HEK293 (cell line): ENCODE data around the gene TBC1D5.

Source experiments
- CTCF ChIA-PET: fragments of 350-600 bp; formaldehyde crosslinking; extraction: SDS; loops from one replicate; lab custom pipeline; 2021; ENCODE audit warnings: antibody characterized with exemption; lab: Yijun Ruan, JAX
- POLR2A ChIA-PET: fragments of 300-600 bp; formaldehyde crosslinking; extraction: SDS; loops from one replicate; lab custom pipeline; 2020; ENCODE audit warnings: antibody characterized with exemption, inconsistent platforms; lab: Yijun Ruan, JAX
- H3K27ac ChIP-seq: fragments of 200-500 bp; sonication (Bioruptor generic); 2 replicates; pipeline ENCODE4 v1.5.1; 2014; ENCODE audit warnings: low read depth, low read length, control low read depth, inconsistent platforms; ENCODE audit errors: extremely low read depth
- H3K36me3 ChIP-seq, 2 experiments: fragments of 200-500 bp in 1 of 2; sonication (Bioruptor generic) in 1 of 2; 1 replicate in 1 of 2; 2 replicates in 1 of 2; pipeline ENCODE4 v1.5.1; 2014 to 2017; ENCODE audit warnings: inconsistent platforms in 2 of 2, low read length in 2 of 2; ENCODE audit not compliant: control insufficient read depth in 2 of 2, insufficient read depth in 1 of 2
- H3K4me1 ChIP-seq: fragments of 200-500 bp; sonication (Bioruptor generic); 2 replicates; pipeline ENCODE4 v1.5.1; 2014; ENCODE audit warnings: mild to moderate bottlenecking, low read length, inconsistent platforms; ENCODE audit not compliant: control insufficient read depth, insufficient read depth
- H3K4me3 ChIP-seq: 2 replicates; pipeline ENCODE4 v1.5.1; 2011; ENCODE audit warnings: low read depth, mild to moderate bottlenecking, control low read depth, low read length, moderate library complexity
- H3K9me3 ChIP-seq: fragments of 200-500 bp; sonication (Bioruptor generic); 2 replicates; pipeline ENCODE4 v1.5.1; 2014; ENCODE audit warnings: low read depth, low read length, inconsistent platforms; ENCODE audit not compliant: control insufficient read depth, insufficient read depth
- FEZF1 ChIP-seq: fragments of 450-650 bp; formaldehyde crosslinking; IDR thresholded peaks from 2 replicates; pipeline ENCODE4 v1.5.1; 2016; ENCODE audit warnings: missing biosample characterization, missing genetic modification characterization
- GLIS1 ChIP-seq: fragments of 450-650 bp; formaldehyde crosslinking; IDR thresholded peaks from 2 replicates; pipeline ENCODE4 v1.5.1; 2016; ENCODE audit warnings: missing biosample characterization, missing genetic modification characterization
- HOXA7 ChIP-seq: sonication (generic); formaldehyde crosslinking; IDR thresholded peaks from 2 replicates; pipeline ENCODE4 v1.8.1; 2022; ENCODE audit warnings: missing genetic modification reagents, borderline replicate concordance
- IKZF3 ChIP-seq: fragments of 450-650 bp; IDR thresholded peaks from 2 replicates; pipeline ENCODE4 v1.5.0; 2018; ENCODE audit warnings: missing biosample characterization, mild to moderate bottlenecking, missing genetic modification characterization, moderate library complexity
- PRDM1 ChIP-seq: fragments of 450-650 bp; formaldehyde crosslinking; IDR thresholded peaks from 2 replicates; pipeline ENCODE4; 2016; ENCODE audit warnings: missing biosample characterization, missing genetic modification characterization
- ZNF10 ChIP-seq: fragments of 450-650 bp; formaldehyde crosslinking; IDR thresholded peaks from 2 replicates; pipeline ENCODE4 v1.5.1; 2017; ENCODE audit warnings: missing biosample characterization, missing genetic modification characterization
- ZNF112 ChIP-seq: fragments of 450-650 bp; formaldehyde crosslinking; IDR thresholded peaks from 2 replicates; pipeline ENCODE4 v1.5.0; 2017; ENCODE audit warnings: missing biosample characterization, missing genetic modification characterization
- ZNF174 ChIP-seq: fragments of 450-650 bp; formaldehyde crosslinking; IDR thresholded peaks from 2 replicates; pipeline ENCODE4 v1.5.0; 2017; ENCODE audit warnings: missing biosample characterization, mild to moderate bottlenecking, missing genetic modification characterization
- ZNF23 ChIP-seq: fragments of 450-650 bp; formaldehyde crosslinking; IDR thresholded peaks from 2 replicates; pipeline ENCODE4 v1.5.1; 2016; ENCODE audit warnings: missing biosample characterization, missing genetic modification characterization, borderline replicate concordance
- ZNF324 ChIP-seq: fragments of 450-650 bp; formaldehyde crosslinking; IDR thresholded peaks from 2 replicates; pipeline ENCODE4 v1.5.1; 2016; ENCODE audit warnings: missing biosample characterization, missing genetic modification characterization
- ZNF335 ChIP-seq: fragments of 450-650 bp; formaldehyde crosslinking; conservative IDR thresholded peaks from 2 replicates; pipeline ENCODE4 v1.5.1; 2016; ENCODE audit warnings: missing biosample characterization, missing genetic modification characterization
- ZNF624 ChIP-seq: fragments of 450-650 bp; formaldehyde crosslinking; IDR thresholded peaks from 2 replicates; pipeline ENCODE4 v1.5.1; 2017; ENCODE audit warnings: missing biosample characterization, missing genetic modification characterization
- TF ChIP-seq, protein P1 (sequence below): fragments of 450-650 bp; formaldehyde crosslinking; conservative IDR thresholded peaks from 2 replicates; pipeline ENCODE4 v1.5.1; 2016; ENCODE audit warnings: low read depth, missing biosample characterization, missing genetic modification characterization
- TF ChIP-seq, protein P2 (sequence below): fragments of 450-650 bp; formaldehyde crosslinking; IDR thresholded peaks from 2 replicates; pipeline ENCODE4 v1.5.1; 2016; ENCODE audit warnings: missing biosample characterization, missing genetic modification characterization
- TF ChIP-seq, protein P3 (sequence below): fragments of 450-650 bp; formaldehyde crosslinking; IDR thresholded peaks from 2 replicates; pipeline ENCODE4 v1.5.1; 2017; ENCODE audit warnings: missing biosample characterization, mild to moderate bottlenecking, missing genetic modification characterization, moderate library complexity
- TF ChIP-seq, protein P4 (sequence below): sonication (generic); formaldehyde crosslinking; IDR thresholded peaks from 2 replicates; pipeline ENCODE4 v1.8.1; 2022; ENCODE audit warnings: mild to moderate bottlenecking, moderate library complexity, missing genetic modification reagents
- TF ChIP-seq, protein P5 (sequence below): fragments of 450-650 bp; formaldehyde crosslinking; IDR thresholded peaks from 2 replicates; pipeline ENCODE4 v1.5.1; 2016; ENCODE audit warnings: missing biosample characterization, missing genetic modification characterization, low read depth
- TF ChIP-seq, protein P6 (sequence below): fragments of 450-650 bp; formaldehyde crosslinking; IDR thresholded peaks from 2 replicates; pipeline ENCODE4 v1.5.1; 2017; ENCODE audit warnings: missing biosample characterization, missing genetic modification characterization

Gene TBC1D5

DNA sequence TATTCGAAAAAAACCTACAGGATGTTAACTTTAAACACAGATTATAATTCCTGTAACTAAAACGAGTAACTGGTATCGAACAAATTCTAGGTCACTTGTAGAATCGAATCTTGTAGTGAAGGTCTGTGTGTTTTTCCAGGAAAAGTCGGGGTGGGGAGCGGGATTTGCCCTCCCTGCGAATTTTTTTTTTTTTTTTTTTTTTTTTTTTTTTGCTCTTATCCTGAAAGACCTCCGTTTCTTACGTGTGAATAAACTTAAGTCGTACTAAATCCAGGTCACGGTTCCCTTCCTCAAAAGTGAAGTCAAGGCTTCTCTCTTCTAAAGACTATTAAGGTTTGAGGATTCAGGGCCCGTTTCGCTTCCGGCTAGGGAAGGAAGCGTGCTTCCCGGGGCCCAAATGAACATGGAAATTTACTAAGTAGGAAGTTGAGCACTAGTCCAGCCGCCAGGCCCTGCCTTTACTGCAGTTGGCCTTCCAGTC lies 770 bp downstream of the TBC1D5 start:
- TF ChIP-seq HOXA7 (CRISPR knock-in tag) (no peak), ZNF23 (no peak), ZNF112 (tag by site-specific recombination) (no peak), IKZF3 (tag by site-specific recombination) (peak; percentile 48; the same call in 1 of the 2 replicates), PRDM1 (peak; percentile 91), ZNF324 (tag by site-specific recombination) (no peak), ZNF10 (tag by site-specific recombination) (no peak), ZNF174 (tag by site-specific recombination) (no peak), ZNF335 (tag by site-specific recombination) (peak; percentile 87), GLIS1 (tag by site-specific recombination) (no peak), FEZF1 (tag by site-specific recombination) (peak; percentile 16; the same call in 1 of the 2 replicates), ZNF624 (tag by site-specific recombination) (no peak)
- TF ChIP-seq, protein P1, sequence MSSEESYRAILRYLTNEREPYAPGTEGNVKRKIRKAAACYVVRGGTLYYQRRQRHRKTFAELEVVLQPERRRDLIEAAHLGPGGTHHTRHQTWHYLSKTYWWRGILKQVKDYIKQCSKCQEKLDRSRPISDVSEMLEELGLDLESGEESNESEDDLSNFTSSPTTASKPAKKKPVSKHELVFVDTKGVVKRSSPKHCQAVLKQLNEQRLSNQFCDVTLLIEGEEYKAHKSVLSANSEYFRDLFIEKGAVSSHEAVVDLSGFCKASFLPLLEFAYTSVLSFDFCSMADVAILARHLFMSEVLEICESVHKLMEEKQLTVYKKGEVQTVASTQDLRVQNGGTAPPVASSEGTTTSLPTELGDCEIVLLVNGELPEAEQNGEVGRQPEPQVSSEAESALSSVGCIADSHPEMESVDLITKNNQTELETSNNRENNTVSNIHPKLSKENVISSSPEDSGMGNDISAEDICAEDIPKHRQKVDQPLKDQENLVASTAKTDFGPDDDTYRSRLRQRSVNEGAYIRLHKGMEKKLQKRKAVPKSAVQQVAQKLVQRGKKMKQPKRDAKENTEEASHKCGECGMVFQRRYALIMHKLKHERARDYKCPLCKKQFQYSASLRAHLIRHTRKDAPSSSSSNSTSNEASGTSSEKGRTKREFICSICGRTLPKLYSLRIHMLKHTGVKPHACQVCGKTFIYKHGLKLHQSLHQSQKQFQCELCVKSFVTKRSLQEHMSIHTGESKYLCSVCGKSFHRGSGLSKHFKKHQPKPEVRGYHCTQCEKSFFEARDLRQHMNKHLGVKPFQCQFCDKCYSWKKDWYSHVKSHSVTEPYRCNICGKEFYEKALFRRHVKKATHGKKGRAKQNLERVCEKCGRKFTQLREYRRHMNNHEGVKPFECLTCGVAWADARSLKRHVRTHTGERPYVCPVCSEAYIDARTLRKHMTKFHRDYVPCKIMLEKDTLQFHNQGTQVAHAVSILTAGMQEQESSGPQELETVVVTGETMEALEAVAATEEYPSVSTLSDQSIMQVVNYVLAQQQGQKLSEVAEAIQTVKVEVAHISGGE (tag by site-specific recombination), result peak; percentile 60; the same call in 1 of the 2 replicates
- TF ChIP-seq, protein P2, sequence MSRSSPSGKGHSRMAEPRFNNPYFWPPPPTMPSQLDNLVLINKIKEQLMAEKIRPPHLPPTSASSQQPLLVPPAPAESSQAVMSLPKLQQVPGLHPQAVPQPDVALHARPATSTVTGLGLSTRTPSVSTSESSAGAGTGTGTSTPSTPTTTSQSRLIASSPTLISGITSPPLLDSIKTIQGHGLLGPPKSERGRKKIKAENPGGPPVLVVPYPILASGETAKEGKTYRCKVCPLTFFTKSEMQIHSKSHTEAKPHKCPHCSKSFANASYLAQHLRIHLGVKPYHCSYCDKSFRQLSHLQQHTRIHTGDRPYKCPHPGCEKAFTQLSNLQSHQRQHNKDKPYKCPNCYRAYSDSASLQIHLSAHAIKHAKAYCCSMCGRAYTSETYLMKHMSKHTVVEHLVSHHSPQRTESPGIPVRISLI, result peak; percentile 99
- TF ChIP-seq, protein P3, sequence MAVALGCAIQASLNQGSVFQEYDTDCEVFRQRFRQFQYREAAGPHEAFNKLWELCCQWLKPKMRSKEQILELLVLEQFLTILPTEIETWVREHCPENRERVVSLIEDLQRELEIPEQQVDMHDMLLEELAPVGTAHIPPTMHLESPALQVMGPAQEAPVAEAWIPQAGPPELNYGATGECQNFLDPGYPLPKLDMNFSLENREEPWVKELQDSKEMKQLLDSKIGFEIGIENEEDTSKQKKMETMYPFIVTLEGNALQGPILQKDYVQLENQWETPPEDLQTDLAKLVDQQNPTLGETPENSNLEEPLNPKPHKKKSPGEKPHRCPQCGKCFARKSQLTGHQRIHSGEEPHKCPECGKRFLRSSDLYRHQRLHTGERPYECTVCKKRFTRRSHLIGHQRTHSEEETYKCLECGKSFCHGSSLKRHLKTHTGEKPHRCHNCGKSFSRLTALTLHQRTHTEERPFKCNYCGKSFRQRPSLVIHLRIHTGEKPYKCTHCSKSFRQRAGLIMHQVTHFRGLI (tag by site-specific recombination), result peak; percentile 85
- TF ChIP-seq, protein P4, sequence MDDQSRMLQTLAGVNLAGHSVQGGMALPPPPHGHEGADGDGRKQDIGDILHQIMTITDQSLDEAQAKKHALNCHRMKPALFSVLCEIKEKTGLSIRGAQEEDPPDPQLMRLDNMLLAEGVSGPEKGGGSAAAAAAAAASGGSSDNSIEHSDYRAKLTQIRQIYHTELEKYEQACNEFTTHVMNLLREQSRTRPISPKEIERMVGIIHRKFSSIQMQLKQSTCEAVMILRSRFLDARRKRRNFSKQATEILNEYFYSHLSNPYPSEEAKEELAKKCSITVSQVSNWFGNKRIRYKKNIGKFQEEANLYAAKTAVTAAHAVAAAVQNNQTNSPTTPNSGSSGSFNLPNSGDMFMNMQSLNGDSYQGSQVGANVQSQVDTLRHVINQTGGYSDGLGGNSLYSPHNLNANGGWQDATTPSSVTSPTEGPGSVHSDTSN (CRISPR knock-in tag), result no peak
- TF ChIP-seq, protein P5, sequence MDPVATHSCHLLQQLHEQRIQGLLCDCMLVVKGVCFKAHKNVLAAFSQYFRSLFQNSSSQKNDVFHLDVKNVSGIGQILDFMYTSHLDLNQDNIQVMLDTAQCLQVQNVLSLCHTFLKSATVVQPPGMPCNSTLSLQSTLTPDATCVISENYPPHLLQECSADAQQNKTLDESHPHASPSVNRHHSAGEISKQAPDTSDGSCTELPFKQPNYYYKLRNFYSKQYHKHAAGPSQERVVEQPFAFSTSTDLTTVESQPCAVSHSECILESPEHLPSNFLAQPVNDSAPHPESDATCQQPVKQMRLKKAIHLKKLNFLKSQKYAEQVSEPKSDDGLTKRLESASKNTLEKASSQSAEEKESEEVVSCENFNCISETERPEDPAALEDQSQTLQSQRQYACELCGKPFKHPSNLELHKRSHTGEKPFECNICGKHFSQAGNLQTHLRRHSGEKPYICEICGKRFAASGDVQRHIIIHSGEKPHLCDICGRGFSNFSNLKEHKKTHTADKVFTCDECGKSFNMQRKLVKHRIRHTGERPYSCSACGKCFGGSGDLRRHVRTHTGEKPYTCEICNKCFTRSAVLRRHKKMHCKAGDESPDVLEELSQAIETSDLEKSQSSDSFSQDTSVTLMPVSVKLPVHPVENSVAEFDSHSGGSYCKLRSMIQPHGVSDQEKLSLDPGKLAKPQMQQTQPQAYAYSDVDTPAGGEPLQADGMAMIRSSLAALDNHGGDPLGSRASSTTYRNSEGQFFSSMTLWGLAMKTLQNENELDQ (tag by site-specific recombination), result no peak
- TF ChIP-seq, protein P6, sequence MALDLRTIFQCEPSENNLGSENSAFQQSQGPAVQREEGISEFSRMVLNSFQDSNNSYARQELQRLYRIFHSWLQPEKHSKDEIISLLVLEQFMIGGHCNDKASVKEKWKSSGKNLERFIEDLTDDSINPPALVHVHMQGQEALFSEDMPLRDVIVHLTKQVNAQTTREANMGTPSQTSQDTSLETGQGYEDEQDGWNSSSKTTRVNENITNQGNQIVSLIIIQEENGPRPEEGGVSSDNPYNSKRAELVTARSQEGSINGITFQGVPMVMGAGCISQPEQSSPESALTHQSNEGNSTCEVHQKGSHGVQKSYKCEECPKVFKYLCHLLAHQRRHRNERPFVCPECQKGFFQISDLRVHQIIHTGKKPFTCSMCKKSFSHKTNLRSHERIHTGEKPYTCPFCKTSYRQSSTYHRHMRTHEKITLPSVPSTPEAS (tag by site-specific recombination), result no peak
- POLR2A ChIA-PET, result interaction anchor here (0.9 to 1.6 kb wide), 4 partner anchors 11 to 101 kb away, joined by 3 to 7 read pairs (median 3); no protein-coding TSS in a partner anchor
- no peaks in the 10 kb centered on the region for H3K9me3 ChIP-seq
- H3K4me3 ChIP-seq, result peak overlapping the region; percentile 71
- H3K36me3 ChIP-seq, result no peaks in the 10 kb centered on the region
- peaks cover 12% of the 10 kb centered on the region; the same call in 1 of the 2 replicates for H3K4me1 ChIP-seq
- CTCF ChIA-PET, result interaction anchor here (0.6 to 2.2 kb wide), 4 partner anchors 9 to 100 kb away, joined by 3 to 6 read pairs (median 4); no protein-coding TSS in a partner anchor
- peak overlapping the region; percentile 100 for H3K27ac ChIP-seq
